A673 (cell line): Measurements from ENCODE around the gene KCNJ4. TPM values are rescaled to one million over a fixed set of nuclear protein-coding genes. Genes with fewer than 3 reads are reported as not detected.
A peak's percentile ranks its signal among the peaks of the same experiment; 100 is the strongest.

Experiments
- BruUV-seq: library from RNA; stranded (reverse); fragments of 400-500 nt; replicated peaks from 2 replicates; lab custom pipeline; 2021; lab: Mats Ljungman, UMichigan
- CTCF ChIA-PET: fragments of 300-600 bp; sonication (Branson Sonifier 250); formaldehyde crosslinking; loops from one replicate; lab custom pipeline; 2022; ENCODE audit warnings: antibody characterized with exemption; lab: Charles Lee
- POLR2A ChIA-PET: fragments of 300-600 bp; sonication (Branson Sonifier 250); formaldehyde crosslinking; loops from one replicate; lab custom pipeline; 2022; ENCODE audit warnings: antibody characterized with exemption; ENCODE audit not compliant: low non-redundant PET; lab: Charles Lee
- DNase-seq: peaks from one replicate; pipeline ENCODE4 v3.0.0-alpha.2; 2015; ENCODE audit warnings: low spot score
- H3K27ac ChIP-seq: fragments of 200-600 bp; sonication (generic); 2 replicates; pipeline ENCODE4 v1.5.1; 2016; ENCODE audit warnings: mixed run types, low read depth, mild to moderate bottlenecking, mixed read lengths, antibody characterized with exemption, low read length; ENCODE audit not compliant: poor library complexity, severe bottlenecking
- H3K27me3 ChIP-seq: fragments of 200-600 bp; sonication (generic); replicated peaks from 2 replicates; pipeline ENCODE4 v1.6.1; 2017; ENCODE audit warnings: mixed run types, low read depth, mild to moderate bottlenecking, mixed read lengths, antibody characterized with exemption, low read length; ENCODE audit not compliant: insufficient read depth, poor library complexity
- H3K36me3 ChIP-seq: fragments of 200-600 bp; sonication (generic); 2 replicates; pipeline ENCODE4 v1.6.1; 2016; ENCODE audit warnings: mixed run types, mild to moderate bottlenecking, mixed read lengths, antibody characterized with exemption, low read length; ENCODE audit not compliant: insufficient read depth, poor library complexity, severe bottlenecking
- H3K4me1 ChIP-seq: fragments of 200-600 bp; sonication (generic); 2 replicates; pipeline ENCODE4 v1.6.1; 2017; ENCODE audit warnings: mixed run types, mild to moderate bottlenecking, mixed read lengths, antibody characterized with exemption, low read length; ENCODE audit not compliant: insufficient read depth, poor library complexity, severe bottlenecking
- H3K4me3 ChIP-seq: fragments of 200-600 bp; sonication (generic); 2 replicates; pipeline ENCODE4 v1.5.1; 2016; ENCODE audit warnings: low read depth, mixed run types, mild to moderate bottlenecking, mixed read lengths, low read length; ENCODE audit not compliant: poor library complexity, severe bottlenecking
- H3K9me3 ChIP-seq: fragments of 200-600 bp; sonication (generic); 2 replicates; pipeline ENCODE4 v1.6.1; 2016; ENCODE audit warnings: mixed run types, low read depth, mild to moderate bottlenecking, mixed read lengths, antibody characterized with exemption, low read length; ENCODE audit not compliant: poor library complexity, severe bottlenecking
- CTCF ChIP-seq: fragments of 300-800, 200-600 bp; sonication (generic); conservative IDR thresholded peaks from 2 replicates; pipeline ENCODE4 v1.5.1; 2017; ENCODE audit warnings: low read depth, mild to moderate bottlenecking, antibody characterized with exemption, low read length, moderate library complexity, mixed read lengths
- EZH2 ChIP-seq: fragments of 200-600 bp; sonication (generic); IDR thresholded peaks from 2 replicates; pipeline ENCODE4 v1.6.1; 2017; ENCODE audit warnings: borderline replicate concordance, low read depth, mild to moderate bottlenecking, mixed read lengths, antibody characterized with exemption, low read length; ENCODE audit not compliant: poor library complexity, severe bottlenecking
- intact Hi-C: fragments of 100-400 bp; cut with micrococcal nuclease; formaldehyde crosslinking; loops from one replicate; pipeline ENCODE4 v1.10.0; 2022; ENCODE audit not compliant: unreplicated experiment
- total RNA-seq: library from RNA; stranded (reverse); gene quantifications from 2 replicates; pipeline ENCODE4 v1.2.3, GENCODE V29; 2021

Gene KCNJ4
- total RNA-seq, 1 experiment from 2014 or later, result 1.0 TPM

GRCh38 chr22:38453066-38453672 lies 1.8 kb downstream of the KCNJ4 start:
- no TSS peak for BruUV-seq
- intact Hi-C loops, result no loop called here
- H3K4me3 ChIP-seq, result no peak overlapping the region
- no peaks in the 10 kb centered on the region for H3K9me3 ChIP-seq
- H3K27me3 ChIP-seq, result peaks cover 8% of the 10 kb centered on the region
- POLR2A ChIA-PET, result no interaction called here
- no peak overlapping the region for H3K27ac ChIP-seq
- TF ChIP-seq CTCF, result no peak
- TF ChIP-seq EZH2, result no peak
- peaks cover 10% of the 10 kb centered on the region for H3K4me1 ChIP-seq
- no peak for DNase-seq
- CTCF ChIA-PET, result no interaction called here
- H3K36me3 ChIP-seq, result no peaks in the 10 kb centered on the region

GRCh38 chr22:38452373-38453065 lies 2.5 kb downstream of the KCNJ4 start:
- Histone ChIP-seq H3K36me3 (no peaks in the 10 kb centered on the region), H3K27ac (no peak overlapping the region), H3K4me3 (no peak overlapping the region), H3K4me1 (peaks cover 10% of the 10 kb centered on the region), H3K9me3 (no peaks in the 10 kb centered on the region), H3K27me3 (peaks cover 8% of the 10 kb centered on the region)
- ChIA-PET POLR2A (no interaction called here), CTCF (no interaction called here)
- no peak for TF ChIP-seq EZH2
- no peak for TF ChIP-seq CTCF
- no TSS peak for BruUV-seq
- intact Hi-C loops, result no loop called here
- DNase-seq, result peak; percentile 53

GRCh38 chr22:38451864-38452263 lies 3.1 kb downstream of the KCNJ4 start:
- Histone ChIP-seq H3K27me3 (peaks cover 8% of the 10 kb centered on the region), H3K4me1 (peaks cover 10% of the 10 kb centered on the region), H3K27ac (no peak overlapping the region), H3K4me3 (no peak overlapping the region), H3K9me3 (no peaks in the 10 kb centered on the region), H3K36me3 (no peaks in the 10 kb centered on the region)
- DNase-seq, result no peak
- intact Hi-C loops, result no loop called here
- ChIA-PET POLR2A (interaction anchor here (0.6 kb wide), 1 partner anchor 440 kb away, joined by 3 read pairs; no protein-coding TSS in a partner anchor), CTCF (no interaction called here)
- TF ChIP-seq CTCF (no peak), EZH2 (no peak)
- no TSS peak for BruUV-seq
